Ishikawa (cell line): Measurements from ENCODE around the gene ANXA2.

Source experiments
- CEBPB ChIP-seq: IDR thresholded peaks from 2 replicates; pipeline ENCODE4 v1.6.1; 2012
- EP300 ChIP-seq: IDR thresholded peaks from 2 replicates; pipeline ENCODE4 v1.6.1; 2012; ENCODE audit warnings: borderline replicate concordance
- FOXM1 ChIP-seq: IDR thresholded peaks from 2 replicates; pipeline ENCODE4 v1.6.1; 2012; ENCODE audit warnings: low read depth, borderline replicate concordance
- MAX ChIP-seq: IDR thresholded peaks from 2 replicates; pipeline ENCODE4 v1.6.1; 2012
- RAD21 ChIP-seq: IDR thresholded peaks from 2 replicates; pipeline ENCODE4 v1.6.1; 2012; ENCODE audit warnings: low read depth
- REST ChIP-seq: IDR thresholded peaks from 2 replicates; pipeline ENCODE4 v1.6.1; 2012; ENCODE audit warnings: low read depth, mild to moderate bottlenecking
- TAF1 ChIP-seq: IDR thresholded peaks from 2 replicates; pipeline ENCODE4 v1.6.1; 2012; ENCODE audit warnings: low read depth, mild to moderate bottlenecking
- TCF12 ChIP-seq: IDR thresholded peaks from 2 replicates; pipeline ENCODE4 v1.6.1; 2012; ENCODE audit warnings: low read depth
- YY1 ChIP-seq: IDR thresholded peaks from 2 replicates; pipeline ENCODE4 v1.6.1; 2012; ENCODE audit warnings: low read depth

DNA sequence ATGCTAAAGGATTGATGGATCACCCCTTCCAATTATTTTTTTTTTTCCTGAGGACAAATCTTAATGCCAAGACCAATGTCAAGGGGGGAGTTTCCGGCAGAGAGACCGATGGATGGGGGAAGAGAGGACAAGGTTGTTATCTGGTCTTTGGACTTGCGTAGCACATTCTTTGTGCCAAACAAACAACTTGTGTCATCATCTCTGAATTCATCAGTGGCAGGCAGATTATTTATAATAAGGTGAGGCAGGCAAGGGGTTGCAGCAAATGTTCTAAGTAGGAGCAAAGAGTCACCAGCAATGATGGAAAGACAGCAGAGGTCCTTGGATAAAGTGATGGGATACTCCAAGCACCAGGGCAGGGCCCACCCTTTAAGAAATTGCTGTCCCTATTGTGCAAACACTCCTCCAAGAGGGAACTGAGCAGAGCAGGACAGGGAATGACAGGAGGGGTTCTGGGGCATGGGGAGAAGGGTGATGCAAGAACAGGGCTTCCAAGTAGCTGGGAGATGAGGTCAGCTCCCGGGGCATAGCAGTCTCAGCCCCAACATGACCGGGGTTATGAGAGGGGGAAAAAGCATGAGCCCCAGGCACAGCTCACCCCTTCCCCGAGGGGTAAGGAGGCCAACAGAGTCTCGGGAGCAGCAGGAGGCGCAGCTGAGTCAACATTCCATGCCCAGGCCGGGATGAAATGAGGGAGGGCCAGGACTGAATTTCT, 57.4 kb downstream of the ANXA2 start:
- TF ChIP-seq MAX (no peak), TAF1 (no peak), CEBPB (no peak), TCF12 (no peak), EP300 (no peak), RAD21 (no peak), FOXM1 (no peak), REST (no peak), YY1 (no peak)
